ENCODE data around the gene ANKFN1.

The ANKFN1 gene, protein sequence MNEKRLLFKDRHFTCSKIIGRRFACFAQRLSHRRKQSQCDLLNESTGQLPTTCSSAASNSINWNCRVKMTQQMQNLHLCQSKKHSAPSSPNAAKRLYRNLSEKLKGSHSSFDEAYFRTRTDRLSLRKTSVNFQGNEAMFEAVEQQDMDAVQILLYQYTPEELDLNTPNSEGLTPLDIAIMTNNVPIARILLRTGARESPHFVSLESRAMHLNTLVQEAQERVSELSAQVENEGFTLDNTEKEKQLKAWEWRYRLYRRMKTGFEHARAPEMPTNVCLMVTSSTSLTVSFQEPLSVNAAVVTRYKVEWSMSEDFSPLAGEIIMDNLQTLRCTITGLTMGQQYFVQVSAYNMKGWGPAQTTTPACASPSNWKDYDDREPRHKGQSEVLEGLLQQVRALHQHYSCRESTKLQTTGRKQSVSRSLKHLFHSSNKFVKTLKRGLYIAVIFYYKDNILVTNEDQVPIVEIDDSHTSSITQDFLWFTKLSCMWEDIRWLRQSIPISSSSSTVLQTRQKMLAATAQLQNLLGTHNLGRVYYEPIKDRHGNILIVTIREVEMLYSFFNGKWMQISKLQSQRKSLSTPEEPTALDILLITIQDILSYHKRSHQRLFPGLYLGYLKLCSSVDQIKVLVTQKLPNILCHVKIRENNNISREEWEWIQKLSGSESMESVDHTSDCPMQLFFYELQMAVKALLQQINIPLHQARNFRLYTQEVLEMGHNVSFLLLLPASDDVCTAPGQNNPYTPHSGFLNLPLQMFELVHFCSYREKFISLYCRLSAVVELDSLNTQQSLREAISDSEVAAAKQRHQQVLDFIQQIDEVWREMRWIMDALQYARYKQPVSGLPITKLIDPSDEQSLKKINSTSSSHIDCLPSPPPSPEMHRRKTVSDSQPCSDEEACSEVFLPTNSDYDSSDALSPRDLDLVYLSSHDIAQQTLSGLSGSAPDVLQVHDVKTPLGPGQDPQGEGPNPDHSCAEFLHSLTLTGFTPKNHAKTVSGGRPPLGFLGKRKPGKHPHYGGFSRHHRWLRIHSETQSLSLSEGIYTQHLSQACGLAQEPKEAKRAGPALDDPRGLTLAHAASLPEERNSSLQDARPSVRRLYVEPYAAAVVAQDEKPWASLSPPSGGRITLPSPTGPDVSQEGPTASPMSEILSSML

DNA sequence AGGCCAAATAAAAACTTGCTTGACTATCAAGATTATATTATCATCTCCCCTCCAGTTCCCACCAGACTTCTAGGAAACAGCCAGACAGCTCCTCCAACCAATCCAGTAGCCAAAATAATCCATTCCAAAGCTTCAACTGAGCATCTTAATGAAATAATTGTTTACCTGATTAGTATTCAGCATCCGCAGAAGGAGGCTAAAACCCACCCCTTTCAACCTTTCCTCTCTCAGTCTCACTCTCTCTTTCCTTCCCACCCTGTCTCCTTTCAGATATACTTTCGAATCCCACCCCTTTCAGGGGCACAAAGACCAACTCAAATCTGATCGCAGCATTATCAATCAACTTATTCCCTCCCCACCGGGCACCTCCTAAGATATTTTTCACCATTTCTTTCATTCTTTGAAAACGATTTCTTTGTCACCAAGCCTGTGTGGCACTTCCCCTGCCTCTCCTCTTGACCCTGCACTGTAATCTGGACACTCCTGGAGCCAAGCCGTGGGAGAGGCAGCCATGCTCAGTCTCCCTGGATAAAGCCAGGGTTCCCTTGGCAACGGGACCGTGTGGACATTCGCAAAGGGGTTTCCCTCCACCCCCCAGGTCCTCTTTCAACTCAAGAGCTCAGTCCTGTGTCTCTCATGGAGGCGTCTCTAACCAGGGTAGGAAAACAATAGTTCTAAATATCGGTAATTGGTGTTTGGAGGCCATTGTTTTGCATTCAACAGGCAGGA is at the start of gene ANKFN1:
Gene ANKFN1, plus strand, starts transcription at position 602 of the 729 bp plus-strand sequence. CDS start 59,193 bp downstream, outside the sequence.
- FAIRE-seq = no peak
- no peak for DNase-seq (ENCODE audit: insufficient read length, low spot score)
- TF ChIP-seq, protein P1, sequence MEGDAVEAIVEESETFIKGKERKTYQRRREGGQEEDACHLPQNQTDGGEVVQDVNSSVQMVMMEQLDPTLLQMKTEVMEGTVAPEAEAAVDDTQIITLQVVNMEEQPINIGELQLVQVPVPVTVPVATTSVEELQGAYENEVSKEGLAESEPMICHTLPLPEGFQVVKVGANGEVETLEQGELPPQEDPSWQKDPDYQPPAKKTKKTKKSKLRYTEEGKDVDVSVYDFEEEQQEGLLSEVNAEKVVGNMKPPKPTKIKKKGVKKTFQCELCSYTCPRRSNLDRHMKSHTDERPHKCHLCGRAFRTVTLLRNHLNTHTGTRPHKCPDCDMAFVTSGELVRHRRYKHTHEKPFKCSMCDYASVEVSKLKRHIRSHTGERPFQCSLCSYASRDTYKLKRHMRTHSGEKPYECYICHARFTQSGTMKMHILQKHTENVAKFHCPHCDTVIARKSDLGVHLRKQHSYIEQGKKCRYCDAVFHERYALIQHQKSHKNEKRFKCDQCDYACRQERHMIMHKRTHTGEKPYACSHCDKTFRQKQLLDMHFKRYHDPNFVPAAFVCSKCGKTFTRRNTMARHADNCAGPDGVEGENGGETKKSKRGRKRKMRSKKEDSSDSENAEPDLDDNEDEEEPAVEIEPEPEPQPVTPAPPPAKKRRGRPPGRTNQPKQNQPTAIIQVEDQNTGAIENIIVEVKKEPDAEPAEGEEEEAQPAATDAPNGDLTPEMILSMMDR (IDR thresholded peaks at IDR 0.05; ENCODE audit: insufficient read depth, missing control alignments) = no peak

DNA sequence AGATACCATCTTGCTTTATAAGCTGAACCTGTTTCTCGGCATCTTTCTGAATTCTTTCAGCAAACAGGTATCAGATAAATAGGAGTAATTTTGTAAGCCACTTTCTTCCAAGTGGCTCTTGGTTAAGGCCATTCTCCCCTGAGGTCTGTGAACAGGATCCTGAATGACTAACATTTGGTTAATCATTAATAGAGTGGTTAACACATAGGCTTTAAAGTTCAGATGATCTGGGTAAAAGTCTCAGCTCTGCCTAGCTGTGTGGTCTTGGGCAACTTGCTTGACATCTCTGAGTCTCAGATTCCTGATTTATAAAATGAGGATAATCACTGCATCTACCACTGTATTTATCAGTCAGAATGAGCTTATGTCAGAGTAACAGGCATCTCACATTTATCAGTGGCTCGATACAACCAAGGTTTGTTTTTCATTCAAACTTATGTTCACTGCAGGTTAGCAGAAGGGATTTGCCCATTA is 44.4 kb upstream of the ANKFN1 start:
- FAIRE-seq (no peak), DNase-seq (ENCODE audit: insufficient read length, low spot score) (no peak)
- TF ChIP-seq, protein P1 (IDR thresholded peaks at IDR 0.05; ENCODE audit: insufficient read depth, missing control alignments) = no peak

DNA sequence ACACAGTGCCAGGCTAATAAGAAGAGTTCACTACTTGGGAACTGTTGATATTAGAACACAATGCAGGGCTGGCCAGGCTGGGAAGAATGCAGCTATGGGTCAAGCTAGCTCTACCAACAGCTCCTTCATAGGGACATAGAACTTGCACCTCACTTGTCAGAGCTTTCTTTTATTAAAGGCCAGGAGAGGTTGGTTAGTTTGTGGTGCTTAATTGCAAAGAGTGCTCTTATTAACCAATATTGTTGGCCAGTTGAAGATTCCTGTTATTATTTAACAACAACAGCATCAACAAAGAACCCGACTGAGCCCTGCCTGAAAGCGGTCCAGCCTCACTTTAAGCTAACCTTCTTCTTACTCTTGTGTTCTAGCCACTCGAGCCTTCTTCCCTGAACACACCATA is 43.4 kb upstream of the ANKFN1 start:
- no peak for FAIRE-seq
- DNase-seq (ENCODE audit: insufficient read length, low spot score) = no peak
- TF ChIP-seq, protein P1 (IDR thresholded peaks at IDR 0.05; ENCODE audit: insufficient read depth, missing control alignments) = no peak

DNA sequence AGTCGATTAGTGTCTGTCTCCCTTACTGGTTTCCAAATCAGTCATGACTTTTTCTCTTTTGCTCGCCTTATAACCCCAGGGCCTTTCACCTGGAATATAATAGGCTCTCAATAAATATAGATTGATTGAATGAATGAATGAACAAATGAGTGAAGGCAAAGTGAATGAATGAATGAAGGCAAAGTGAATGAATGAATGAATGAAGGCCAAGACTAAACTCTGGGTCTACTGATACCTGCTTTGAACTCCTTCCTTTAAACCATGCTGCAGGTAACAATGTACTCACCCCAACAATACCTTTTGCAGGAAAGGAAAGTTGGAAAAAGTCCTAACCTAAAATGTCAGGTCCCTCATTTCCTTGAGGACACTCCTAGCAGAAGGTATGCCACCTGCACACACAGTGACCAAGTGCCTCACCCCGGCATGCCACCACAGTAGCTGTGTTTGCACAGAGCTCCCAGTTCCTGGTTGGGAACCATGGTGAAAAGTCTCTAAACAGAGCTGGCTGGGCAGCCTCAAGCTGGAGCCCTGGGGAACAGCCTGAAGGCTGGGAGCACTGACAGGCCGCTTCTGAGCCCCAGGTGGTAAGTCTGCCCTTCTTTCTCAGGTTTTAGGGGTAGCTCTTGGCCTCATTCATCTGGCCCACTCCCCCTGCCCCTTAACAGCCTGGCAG is 42.7 kb upstream of the ANKFN1 start:
- TF ChIP-seq, protein P1 (IDR thresholded peaks at IDR 0.05; ENCODE audit: insufficient read depth, missing control alignments) = no peak
- FAIRE-seq (no peak), DNase-seq (ENCODE audit: insufficient read length, low spot score) (no peak)

DNA sequence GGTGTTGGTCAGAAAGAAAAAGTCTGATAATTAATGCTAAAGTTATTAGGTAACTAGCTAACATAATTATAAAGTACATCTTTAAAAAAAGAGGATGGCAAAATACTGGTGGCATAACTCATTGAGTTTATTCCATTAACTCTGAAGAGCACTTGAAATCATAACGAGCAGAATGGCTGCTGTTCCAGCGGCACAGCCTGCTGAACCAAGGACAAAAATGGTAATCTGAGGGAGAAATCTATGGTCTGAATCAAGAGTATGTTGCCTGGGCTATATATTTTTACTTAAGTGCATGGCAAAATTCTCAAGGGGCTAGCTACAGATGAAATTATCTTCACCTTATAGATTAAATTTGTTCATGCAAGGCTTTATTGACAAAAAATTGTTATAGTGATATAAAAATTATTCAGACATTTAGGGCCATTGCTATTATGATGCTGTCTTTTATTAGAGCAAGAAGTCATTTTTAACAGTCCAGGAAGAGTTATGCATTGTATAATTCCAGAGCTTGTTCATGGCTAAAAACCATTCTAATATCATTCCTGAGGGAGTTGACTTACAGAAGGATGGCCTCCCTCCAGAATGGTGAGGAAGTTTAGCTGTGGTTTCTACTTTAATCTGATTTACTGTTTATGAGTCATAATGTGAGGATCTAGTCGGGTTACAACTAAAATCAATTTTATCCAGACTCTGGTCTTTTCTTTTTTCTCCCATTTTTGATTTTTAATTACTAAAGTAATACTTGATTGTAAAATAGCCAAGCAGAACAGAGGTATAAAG is 41.4 kb upstream of the ANKFN1 start:
- DNase-seq (ENCODE audit: insufficient read length, low spot score) (no peak), FAIRE-seq (no peak)
- TF ChIP-seq, protein P1 (IDR thresholded peaks at IDR 0.05; ENCODE audit: insufficient read depth, missing control alignments) = no peak

Measured in D721Med (cell line).